Astrocyte of the cerebellum (primary cell): Measurements from ENCODE around the gene LRRC46.

Source experiments
- DNase-seq: peaks from one replicate; pipeline ENCODE4 v3.0.0-alpha.2; 2011; ENCODE audit warnings: low read depth
- H3K4me3 ChIP-seq: 2 replicates; pipeline ENCODE4 v1.5.1; 2011; ENCODE audit warnings: mild to moderate bottlenecking, low read depth, low read length, moderate library complexity
- CTCF ChIP-seq: IDR thresholded peaks from 2 replicates; pipeline ENCODE4 v1.5.1; 2012; ENCODE audit warnings: low read length, low read depth, moderate library complexity, mild to moderate bottlenecking; ENCODE audit errors: missing control alignments
- in situ Hi-C: cut with HindIII; loops from 2 replicates; pipeline ENCODE4 v1.10.0; 2017; ENCODE audit warnings: low sequenced_read_pairs

Gene LRRC46

GRCh38 chr17:47808830-47809480, 22.5 kb upstream of the LRRC46 start:
- TF ChIP-seq CTCF = no peak
- in situ Hi-C loops = no loop called here
- no peak for DNase-seq
- H3K4me3 ChIP-seq = no peak overlapping the region

DNA sequence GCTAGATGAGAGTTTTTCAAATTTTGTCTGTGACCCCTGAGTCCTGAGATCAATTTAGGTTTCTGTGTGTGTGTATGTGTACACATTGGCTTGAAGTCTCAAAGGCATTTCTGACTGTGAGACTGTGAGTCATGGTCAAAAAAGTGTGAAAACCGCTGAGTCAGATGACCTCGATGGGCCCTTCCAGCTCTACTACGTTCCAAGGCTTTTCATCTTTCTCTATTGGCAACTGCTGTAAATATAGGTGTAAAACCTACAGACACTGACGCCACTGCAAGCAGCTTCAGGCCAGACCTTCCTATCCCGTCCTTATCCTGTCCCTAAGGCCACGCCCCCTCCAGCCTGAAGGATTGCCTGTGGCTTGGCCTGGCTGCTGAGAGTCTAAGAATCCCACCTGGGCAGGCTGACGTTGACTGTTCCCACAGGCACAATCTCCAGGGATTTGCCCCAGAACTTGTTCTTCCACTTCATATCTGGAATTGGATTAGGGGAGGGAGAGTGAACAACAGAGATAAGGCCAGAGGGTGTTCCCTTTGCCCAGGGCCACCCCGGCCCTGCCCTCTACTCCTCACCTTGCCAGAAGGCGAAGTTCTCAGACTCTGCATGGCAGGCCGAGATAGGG, 21.2 kb upstream of the LRRC46 start:
- in situ Hi-C loops = no loop called here
- TF ChIP-seq CTCF = no peak
- H3K4me3 ChIP-seq = no peak overlapping the region
- peak; percentile 86 for DNase-seq

DNA sequence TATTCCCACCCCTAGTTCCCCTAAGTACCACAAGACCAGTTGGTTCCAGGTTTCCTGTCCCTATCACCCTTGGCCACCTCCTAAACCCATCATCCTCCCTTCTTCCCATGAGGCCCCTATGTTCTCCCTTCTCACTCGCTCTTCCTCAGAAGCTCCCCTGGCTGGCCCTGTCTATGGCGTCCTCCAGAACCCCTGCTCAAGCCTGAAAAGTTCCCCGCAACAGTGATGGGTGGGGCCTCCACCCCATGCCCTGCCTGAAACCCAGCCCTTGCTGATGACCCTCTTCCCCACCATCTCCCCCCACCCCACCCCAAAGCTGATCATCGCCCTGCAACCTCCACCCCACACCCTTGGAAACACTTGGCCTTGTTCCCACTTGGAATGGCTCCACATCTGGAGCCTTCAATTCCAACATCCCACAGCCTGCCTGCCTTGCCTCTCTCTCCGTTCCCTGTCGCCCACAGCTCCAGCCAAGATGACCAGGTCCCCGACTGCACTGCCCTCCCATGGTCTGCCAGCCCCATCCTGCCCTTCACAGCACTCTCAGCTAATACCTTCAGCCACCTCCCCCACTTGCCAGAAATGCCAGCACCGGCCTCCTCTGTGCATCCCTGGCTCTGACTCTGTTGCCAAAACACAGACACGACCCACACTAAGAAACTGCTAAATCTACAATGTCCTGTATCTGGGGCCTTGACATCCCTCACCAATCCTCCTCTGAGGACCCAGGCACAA, 20.4 kb upstream of the LRRC46 start:
- H3K4me3 ChIP-seq = no peak overlapping the region
- no peak for TF ChIP-seq CTCF
- no peak for DNase-seq
- in situ Hi-C loops = no loop called here

DNA sequence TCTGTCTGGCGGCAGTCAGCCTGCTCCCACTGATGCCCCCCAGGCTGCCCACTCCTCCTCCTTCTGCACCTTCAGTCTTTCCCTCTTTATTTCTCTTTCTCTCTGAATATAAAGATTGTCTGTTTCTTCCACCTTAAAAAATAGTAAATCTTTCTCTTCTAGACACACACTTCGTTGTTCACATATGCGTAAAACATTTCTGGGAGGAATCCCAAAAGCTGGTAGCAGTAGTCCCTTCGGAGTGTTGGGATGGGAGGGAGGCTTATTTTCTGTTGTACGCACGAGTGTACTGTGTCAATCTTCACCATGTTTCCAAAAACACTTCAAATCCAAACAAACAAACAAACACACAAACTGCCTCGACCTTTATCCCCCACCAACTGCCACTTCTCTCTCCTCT, 19.8 kb upstream of the LRRC46 start:
- no peak overlapping the region for H3K4me3 ChIP-seq
- in situ Hi-C loops = no loop called here
- DNase-seq = no peak
- TF ChIP-seq CTCF = no peak

DNA sequence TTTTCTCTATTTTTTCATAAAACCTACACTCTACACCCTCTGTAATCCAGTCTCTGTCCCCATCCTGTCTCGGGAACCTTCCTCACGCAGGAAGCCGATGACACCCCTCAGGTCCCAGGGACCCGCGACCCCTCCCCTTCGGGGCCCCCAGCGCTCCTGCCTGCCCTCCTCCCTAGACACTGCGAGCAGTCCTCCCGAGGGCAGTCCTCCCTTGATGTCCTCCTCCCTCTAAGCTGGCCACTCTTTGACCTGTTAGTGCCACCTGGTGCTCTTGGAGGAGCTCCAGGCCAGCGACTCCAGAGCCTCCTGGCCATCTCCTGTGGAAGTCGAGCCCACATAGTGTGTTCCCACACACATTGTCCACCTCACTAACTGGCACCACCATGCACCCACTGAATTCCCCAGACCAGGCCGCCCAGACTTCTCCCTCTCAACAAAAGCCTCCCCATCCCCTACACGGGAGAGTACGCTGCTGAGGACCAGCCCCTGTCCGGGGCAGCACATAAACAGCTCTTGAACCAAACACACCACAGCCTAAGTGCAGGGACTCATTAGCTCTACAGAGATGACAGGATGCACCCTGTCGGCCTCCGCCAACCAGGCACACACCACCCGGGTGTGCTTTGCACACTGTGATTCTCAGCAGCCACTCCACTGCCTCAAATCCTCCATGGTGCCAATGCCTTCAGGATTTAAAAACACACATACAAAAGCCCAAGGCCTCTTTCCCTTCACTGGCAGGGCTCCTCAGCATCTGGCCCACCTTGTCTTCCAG, 19.1 kb upstream of the LRRC46 start:
- no peak for DNase-seq
- no peak overlapping the region for H3K4me3 ChIP-seq
- no peak for TF ChIP-seq CTCF
- in situ Hi-C loops = no loop called here

DNA sequence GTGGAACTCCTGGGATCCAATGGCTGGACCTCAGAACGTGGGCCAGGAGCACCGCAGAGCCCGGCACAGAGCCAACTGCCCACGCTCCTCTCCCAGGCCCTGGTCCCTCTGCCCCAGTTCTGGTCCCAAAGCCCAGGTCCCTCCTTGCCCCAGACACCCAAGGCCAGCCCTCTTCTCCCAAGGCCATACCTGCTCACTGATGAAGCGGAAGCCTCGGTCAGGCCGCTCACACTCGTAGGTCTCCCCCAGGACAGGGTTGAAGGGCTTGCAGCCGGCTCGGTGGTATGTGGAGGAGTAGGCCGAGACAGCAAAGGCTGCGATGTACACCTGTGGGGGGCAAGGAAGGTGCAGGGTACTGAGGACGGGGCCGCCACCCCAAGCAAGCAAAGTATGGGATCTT, 18.4 kb upstream of the LRRC46 start:
- DNase-seq = no peak
- H3K4me3 ChIP-seq = no peak overlapping the region
- in situ Hi-C loops = no loop called here
- TF ChIP-seq CTCF = no peak
